ENCODE results near the gene PHGDH. TPM values are rescaled to one million over a fixed set of nuclear protein-coding genes. Genes with fewer than 3 reads are reported as not detected.
A peak's percentile ranks its signal among the peaks of the same experiment; 100 is the strongest.

PHGDH gene
- total and polyA plus RNA-seq, 9 of the 15 experiments (the other 6 are each of a cell fraction or from before 2014, with no cell fraction given), result 6.7 to 84.2 (median 36.2) TPM

DNA sequence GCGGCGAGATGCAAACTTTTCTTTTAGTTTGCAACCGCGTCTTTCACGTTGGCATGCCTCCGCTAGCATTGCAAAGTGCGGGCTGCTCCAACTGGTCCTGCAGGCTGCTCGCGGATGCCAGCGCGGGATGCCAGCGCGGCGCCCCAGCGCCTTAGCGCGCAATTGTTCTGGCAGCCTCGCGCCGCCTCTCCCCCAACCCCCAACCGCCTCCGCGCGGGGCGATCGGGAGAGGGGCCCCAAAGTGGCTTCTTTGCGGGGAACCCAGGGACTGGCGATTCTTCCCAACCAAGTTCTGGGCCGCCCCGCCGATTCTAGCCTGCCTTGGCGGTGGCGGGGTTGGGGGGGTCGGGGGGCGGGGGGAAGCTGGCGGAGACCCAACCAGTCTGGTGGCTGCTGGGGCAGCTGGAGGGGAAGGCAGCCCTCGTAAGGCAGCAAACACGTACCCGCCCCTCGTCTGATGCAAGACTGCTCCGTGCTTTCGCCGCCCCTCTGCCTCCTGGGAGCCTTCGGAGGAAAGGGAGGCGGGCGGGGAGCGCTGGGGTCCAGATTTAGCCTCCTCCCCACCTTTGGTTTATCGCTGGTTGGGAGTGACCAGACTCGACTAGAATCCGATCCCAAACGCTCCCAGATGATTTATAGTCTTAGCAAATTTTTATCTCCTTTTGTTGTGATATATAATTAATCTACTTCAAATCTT is 756 bp downstream of the PHGDH start (continued):
- TF ChIP-seq NFYB (IDR thresholded peaks at IDR 0.05; ENCODE audit: extremely low read depth, insufficient read length) (no peak), PHF8 (IDR thresholded peaks at IDR 0.05; ENCODE audit: borderline replicate concordance, low read length) (peak; percentile 35; the same call in 1 of the 2 replicates), TBP (optimal IDR thresholded peaks at IDR 0.05; ENCODE audit: low read depth, low read length) (peak; percentile 33), SRF (CRISPR knock-in tag; IDR thresholded peaks at IDR 0.05) (peak in 1 of 2 experiments; percentile 21; a peak in 1 of 4 replicates), SOX6 (IDR thresholded peaks at IDR 0.05) (no peak), ZNF146 (CRISPR knock-in tag; IDR thresholded peaks at IDR 0.05; ENCODE audit: unreplicated experiment) (no peak), JUND (IDR thresholded peaks at IDR 0.05; ENCODE audit: borderline replicate concordance, low read depth, low read length) (peak; percentile 80), JUND (tag; IDR thresholded peaks at IDR 0.05; ENCODE audit: borderline replicate concordance, low read depth, low read length) (peak; percentile 25; the same call in 1 of the 3 replicates), YBX1 (IDR thresholded peaks at IDR 0.05) (no peak)
- TF ChIP-seq, protein P1, sequence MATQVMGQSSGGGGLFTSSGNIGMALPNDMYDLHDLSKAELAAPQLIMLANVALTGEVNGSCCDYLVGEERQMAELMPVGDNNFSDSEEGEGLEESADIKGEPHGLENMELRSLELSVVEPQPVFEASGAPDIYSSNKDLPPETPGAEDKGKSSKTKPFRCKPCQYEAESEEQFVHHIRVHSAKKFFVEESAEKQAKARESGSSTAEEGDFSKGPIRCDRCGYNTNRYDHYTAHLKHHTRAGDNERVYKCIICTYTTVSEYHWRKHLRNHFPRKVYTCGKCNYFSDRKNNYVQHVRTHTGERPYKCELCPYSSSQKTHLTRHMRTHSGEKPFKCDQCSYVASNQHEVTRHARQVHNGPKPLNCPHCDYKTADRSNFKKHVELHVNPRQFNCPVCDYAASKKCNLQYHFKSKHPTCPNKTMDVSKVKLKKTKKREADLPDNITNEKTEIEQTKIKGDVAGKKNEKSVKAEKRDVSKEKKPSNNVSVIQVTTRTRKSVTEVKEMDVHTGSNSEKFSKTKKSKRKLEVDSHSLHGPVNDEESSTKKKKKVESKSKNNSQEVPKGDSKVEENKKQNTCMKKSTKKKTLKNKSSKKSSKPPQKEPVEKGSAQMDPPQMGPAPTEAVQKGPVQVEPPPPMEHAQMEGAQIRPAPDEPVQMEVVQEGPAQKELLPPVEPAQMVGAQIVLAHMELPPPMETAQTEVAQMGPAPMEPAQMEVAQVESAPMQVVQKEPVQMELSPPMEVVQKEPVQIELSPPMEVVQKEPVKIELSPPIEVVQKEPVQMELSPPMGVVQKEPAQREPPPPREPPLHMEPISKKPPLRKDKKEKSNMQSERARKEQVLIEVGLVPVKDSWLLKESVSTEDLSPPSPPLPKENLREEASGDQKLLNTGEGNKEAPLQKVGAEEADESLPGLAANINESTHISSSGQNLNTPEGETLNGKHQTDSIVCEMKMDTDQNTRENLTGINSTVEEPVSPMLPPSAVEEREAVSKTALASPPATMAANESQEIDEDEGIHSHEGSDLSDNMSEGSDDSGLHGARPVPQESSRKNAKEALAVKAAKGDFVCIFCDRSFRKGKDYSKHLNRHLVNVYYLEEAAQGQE (IDR thresholded peaks at IDR 0.05; ENCODE audit: borderline replicate concordance), result peak; percentile 43
- TF ChIP-seq, protein P1 (CRISPR knock-in tag; IDR thresholded peaks at IDR 0.05; ENCODE audit: low read depth), result no peak

Measured in K562 (cell line).